Measurements from ENCODE around the gene ALDH4A1. TPM values are rescaled to one million over a fixed set of nuclear protein-coding genes. Genes with fewer than 3 reads are reported as not detected.

The ALDH4A1 gene
- total RNA-seq, 1 experiment from 2014 or later = 26.1 TPM

GRCh38 chr1:18942340-18942739 is 40.0 kb upstream of the ALDH4A1 start:
- peak overlapping the region; percentile 10 for H3K4me2 ChIP-seq (ENCODE audit: insufficient read depth, insufficient read length, low read length)
- no peaks in the 10 kb centered on the region for H3K79me1 ChIP-seq (ENCODE audit: insufficient read depth, low read depth, low read length, poor library complexity, severe bottlenecking)
- H4K5ac ChIP-seq (ENCODE audit: insufficient read length, low read depth, low read length) = no peak overlapping the region
- no peaks in the 10 kb centered on the region; a peak in 2 of 5 replicates for H3K9me3 Mint-ChIP-seq
- peaks cover 5% of the 10 kb centered on the region; the same call in 1 of the 2 replicates for H3K4me1 ChIP-seq (ENCODE audit: insufficient read depth, low read length)
- H3K4ac ChIP-seq (ENCODE audit: low read depth, low read length) = no peak overlapping the region
- no peak overlapping the region for H3T11ph ChIP-seq (ENCODE audit: low read length)
- H3K4me3 Mint-ChIP-seq = no peak overlapping the region
- H2AFZ ChIP-seq (ENCODE audit: low read length) = no peak overlapping the region
- H3K27ac Mint-ChIP-seq = peak overlapping the region in 2 of 3 experiments; percentile 49 to 95; a peak in 2 of 7 replicates
- H3K23ac ChIP-seq (ENCODE audit: insufficient read length, low read depth, low read length) = no peak overlapping the region
- no peaks in the 10 kb centered on the region; the same call in 1 of the 2 replicates for H3K27me3 Mint-ChIP-seq (ENCODE audit: low read depth)
- H3K18ac ChIP-seq (ENCODE audit: insufficient read length, low read depth, low read length) = no peak overlapping the region
- H2BK5ac ChIP-seq (ENCODE audit: insufficient read length, low read length) = no peak overlapping the region
- no peak overlapping the region for H3K9ac ChIP-seq (ENCODE audit: extremely low read depth, insufficient read length, low read length)
- peaks cover 50 to 63% of the 10 kb centered on the region in 2 experiments for H3K4me1 Mint-ChIP-seq
- WGBS (ENCODE audit: extremely low coverage, insufficient read length, low lambda C conversion rate) = no CpG with 5 or more reads among the region's 4 CpGs
- no peaks in the 10 kb centered on the region for H3K23me2 ChIP-seq (ENCODE audit: insufficient read length, low read depth, low read length, poor library complexity, severe bottlenecking)
- H2BK120ac ChIP-seq (ENCODE audit: low read depth, low read length, poor library complexity, severe bottlenecking) = no peak overlapping the region
- no peaks in the 10 kb centered on the region for H3K79me2 ChIP-seq (ENCODE audit: insufficient read depth, low read length)
- H2BK15ac ChIP-seq (ENCODE audit: low read depth, low read length) = no peak overlapping the region
- TF ChIP-seq CTCF (conservative IDR thresholded peaks at IDR 0.05) = no peak
- H3K27ac ChIP-seq (ENCODE audit: insufficient read length, low read depth, low read length) = no peak overlapping the region
- no peak overlapping the region; the same call in 1 of the 2 replicates for H3K14ac ChIP-seq (ENCODE audit: insufficient read depth, low read length)
- no peak overlapping the region for H3K56ac ChIP-seq (ENCODE audit: insufficient read length, low read depth, low read length)
- no peaks in the 10 kb centered on the region for H4K20me1 ChIP-seq (ENCODE audit: control insufficient read depth, insufficient read depth, insufficient read length)
- H4K91ac ChIP-seq (ENCODE audit: insufficient read length, low read depth, low read length) = no peak overlapping the region
- H3K9me3 ChIP-seq (ENCODE audit: control insufficient read depth, low read depth, low read length) = no peaks in the 10 kb centered on the region
- H2BK20ac ChIP-seq (ENCODE audit: low read depth, low read length, poor library complexity, severe bottlenecking) = no peak overlapping the region
- H4K8ac ChIP-seq (replicated peaks; ENCODE audit: insufficient read length, low read depth, low read length) = no peak overlapping the region
- no peak overlapping the region for H2BK12ac ChIP-seq (ENCODE audit: insufficient read length, low read depth, low read length)
- H3K36me3 Mint-ChIP-seq (ENCODE audit: insufficient read depth in 1 of 3, low read depth in 3 of 3) = no peaks in the 10 kb centered on the region; a peak in 1 of 7 replicates
- no peak for DNase-seq
- no peak overlapping the region for H2AK5ac ChIP-seq (ENCODE audit: insufficient read length, low read length)
- no peaks in the 10 kb centered on the region for H3K27me3 ChIP-seq (ENCODE audit: insufficient read depth, low read length)
